H7 (cell line): ENCODE results near the gene SDE2. TPM values are rescaled to one million over a fixed set of nuclear protein-coding genes. Genes with fewer than 3 reads are reported as not detected.
"Not testable (repeated sequence)": the region's sequence is repeated elsewhere in the genome, so short reads cannot be mapped to it uniquely, and the experiment has no call there.

Experiments
- DNase-seq: peaks from one replicate; pipeline ENCODE4 v3.0.0; 2012
- H3K27me3 ChIP-seq: 2 replicates; pipeline ENCODE4 v1.6.0; 2011; ENCODE audit warnings: mild to moderate bottlenecking, low read length; ENCODE audit not compliant: control insufficient read depth, insufficient read depth
- H3K36me3 ChIP-seq: replicated peaks from 2 replicates; pipeline ENCODE4 v1.5.1; 2011; ENCODE audit warnings: low read length; ENCODE audit not compliant: control insufficient read depth, insufficient read depth
- H3K4me3 ChIP-seq: 2 replicates; pipeline ENCODE4 v1.5.1; 2011; ENCODE audit warnings: low read depth, mild to moderate bottlenecking, control low read depth, low read length, moderate library complexity; ENCODE audit not compliant: insufficient read depth
- total RNA-seq: library from RNA; depleted of rRNA; stranded (reverse); fragments of >200 nt; shearing (Covaris generic); gene quantifications from 2 replicates; pipeline ENCODE4 v1.2.3, GENCODE V29; 2014

SDE2 gene
- total RNA-seq, 1 experiment from 2014 or later = 34.4 TPM

DNA sequence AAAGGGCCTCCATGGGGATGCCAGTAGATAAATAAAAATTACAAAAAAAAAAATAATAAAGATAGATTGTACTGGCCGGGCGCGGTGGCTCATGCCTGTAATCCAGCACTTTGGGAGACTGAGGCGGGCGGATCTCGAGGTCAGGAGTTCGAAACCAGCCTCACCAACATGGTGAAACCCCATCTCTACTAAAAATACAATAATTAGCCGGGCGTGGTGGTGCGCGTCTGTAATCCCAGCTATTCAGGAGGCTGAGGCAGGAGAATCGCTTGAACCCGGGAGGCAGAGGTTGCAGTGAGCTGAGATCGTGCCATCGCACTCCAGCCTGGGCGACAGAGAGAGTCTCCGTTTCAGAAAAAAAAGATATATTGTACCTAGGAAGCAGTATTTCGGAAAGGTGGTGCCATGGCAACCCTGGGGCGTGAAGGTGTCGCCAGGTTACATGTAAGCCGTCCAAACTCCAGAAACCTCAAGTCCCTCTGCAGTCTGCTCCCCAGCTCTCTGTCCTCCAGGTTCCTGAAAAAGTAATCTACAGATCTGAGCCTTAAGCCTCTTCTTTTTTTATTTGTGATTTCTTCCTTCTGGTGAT, 1.4 kb upstream of the SDE2 start:
- not testable (repeated sequence) for H3K36me3 ChIP-seq, DNase-seq, H3K27me3 ChIP-seq, H3K4me3 ChIP-seq

DNA sequence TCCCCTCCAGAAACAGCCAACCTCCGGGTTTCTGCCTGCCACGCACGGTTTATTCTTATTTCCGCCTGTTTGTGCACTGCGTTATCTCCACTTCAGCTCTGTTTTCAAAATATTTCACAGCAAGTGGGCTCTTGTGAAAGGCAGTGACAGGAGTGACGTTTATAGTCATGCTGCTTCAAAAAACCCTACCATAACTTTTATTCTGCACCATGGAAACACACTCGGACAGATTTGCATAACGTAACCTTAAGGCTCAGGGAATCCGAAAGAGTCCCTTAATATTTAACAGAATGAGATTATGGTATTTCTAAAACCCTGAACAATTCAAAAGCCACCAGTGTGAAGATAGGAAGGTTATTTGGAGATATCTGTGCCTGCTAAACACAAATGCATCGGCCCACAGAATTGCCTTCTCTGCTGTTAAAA, 782 bp upstream of the SDE2 start:
- Histone ChIP-seq H3K36me3 (no peaks in the 10 kb centered on the region), H3K4me3 (peak overlapping the region; percentile 38), H3K27me3 (no peaks in the 10 kb centered on the region)
- DNase-seq = no peak

DNA sequence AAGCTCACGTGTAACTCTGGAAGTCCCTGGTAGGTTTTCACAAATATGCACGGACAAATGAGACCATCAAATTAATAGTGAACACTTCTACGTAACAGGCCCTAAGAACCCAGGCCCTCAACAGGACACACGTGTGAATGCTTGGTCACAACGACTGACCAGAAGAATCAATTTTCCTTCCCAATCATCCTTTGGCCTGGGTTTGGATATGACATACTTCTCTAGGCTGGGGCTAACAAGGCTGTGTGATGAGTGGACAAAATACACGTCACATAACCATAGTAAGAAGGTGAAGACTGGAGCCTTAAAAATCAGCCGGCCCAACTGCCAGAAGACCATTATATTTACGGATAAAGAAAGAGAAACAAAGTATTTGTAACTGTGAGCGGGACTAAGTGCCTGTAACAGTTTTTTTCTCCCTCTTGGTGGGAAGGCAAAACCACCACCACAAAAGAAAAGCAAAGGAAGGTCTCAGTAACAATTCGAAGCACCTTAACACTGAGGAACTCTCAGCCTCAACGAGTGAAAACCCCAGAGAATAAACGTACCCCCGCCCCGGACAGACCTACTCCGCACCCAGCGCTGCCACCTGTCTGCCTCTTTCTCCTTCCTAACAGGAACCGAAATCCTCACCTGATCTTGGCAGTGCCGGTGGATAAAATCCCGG, 450 bp downstream of the SDE2 start:
- Histone ChIP-seq H3K36me3 (peaks cover under 1% of the 10 kb centered on the region; the same call in 1 of the 2 replicates), H3K4me3 (peak overlapping the region; percentile 71), H3K27me3 (no peaks in the 10 kb centered on the region)
- peak; percentile 36 for DNase-seq

DNA sequence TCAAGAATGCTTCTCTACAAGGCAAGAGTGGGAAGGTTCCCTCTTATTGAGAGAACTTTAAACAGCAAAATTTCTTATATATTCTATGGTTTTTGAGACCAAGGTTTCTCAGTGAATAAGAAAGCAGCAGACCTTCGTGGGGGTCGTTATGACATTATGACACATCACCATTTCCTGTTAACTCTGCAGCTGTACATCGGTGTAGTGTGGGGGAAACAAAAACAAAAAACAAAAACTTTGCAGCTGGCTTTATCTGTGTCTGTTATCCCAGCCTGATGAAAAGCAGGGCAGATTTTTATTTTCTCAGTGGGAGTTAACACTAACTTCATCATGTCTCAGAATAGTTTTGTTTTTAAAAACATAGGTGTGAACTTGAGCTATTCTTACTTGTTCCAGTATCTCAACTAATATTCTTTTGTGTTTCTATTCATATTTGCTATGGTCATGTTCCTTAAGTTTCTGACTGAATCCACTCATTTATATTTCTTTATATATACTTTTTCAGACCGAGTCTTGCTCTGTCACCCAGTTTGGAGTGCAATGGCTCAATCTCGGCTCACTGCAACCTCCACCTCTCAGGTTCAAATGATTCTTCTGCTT, 2.1 kb downstream of the SDE2 start:
- DNase-seq = no peak
- H3K27me3 ChIP-seq = no peaks in the 10 kb centered on the region
- peaks cover 8% of the 10 kb centered on the region for H3K36me3 ChIP-seq
- no peak overlapping the region for H3K4me3 ChIP-seq

DNA sequence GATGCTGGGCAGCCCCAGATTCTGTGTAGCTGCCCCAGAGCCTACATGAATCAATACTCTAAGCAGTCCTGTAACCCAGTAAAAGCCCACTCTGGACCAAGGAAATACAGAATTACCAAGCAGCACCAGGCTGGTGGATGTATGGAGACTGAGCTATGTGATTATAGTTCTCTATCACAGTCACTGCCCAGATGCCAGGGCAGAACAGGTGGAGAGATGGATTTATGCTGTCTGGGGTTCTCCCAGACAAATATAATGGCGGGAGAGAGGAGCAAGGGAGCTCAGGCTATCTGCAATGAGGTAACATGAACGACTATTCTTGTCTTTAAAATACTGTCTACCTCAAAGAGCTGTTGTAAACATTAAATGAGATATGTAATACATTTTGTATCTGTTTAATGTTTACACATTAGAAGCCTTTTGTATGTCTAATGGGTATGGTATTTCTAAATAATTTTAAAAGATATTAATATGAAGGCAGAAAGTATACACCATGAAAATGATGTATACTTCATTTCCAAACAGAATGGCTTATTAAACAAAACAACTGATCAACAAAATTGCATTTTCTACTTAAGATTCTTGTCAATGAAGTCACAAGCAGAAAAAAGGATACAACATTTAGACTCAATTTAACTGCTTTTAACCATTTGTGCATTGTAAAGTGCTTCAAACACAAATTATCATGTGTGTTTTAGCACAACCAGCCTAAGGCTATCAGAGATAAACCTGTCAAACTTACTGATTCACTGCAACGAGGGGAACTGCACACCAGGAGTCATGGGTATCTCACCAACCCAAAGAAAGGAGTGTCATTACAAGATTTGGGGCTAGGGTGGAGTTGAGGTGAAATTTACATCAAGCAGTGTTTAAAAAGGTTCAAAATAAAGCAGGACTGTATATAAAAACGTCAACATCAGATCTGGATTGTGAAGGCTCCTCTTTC, 3.0 kb downstream of the SDE2 start:
- no peak for DNase-seq
- H3K27me3 ChIP-seq = no peaks in the 10 kb centered on the region
- H3K4me3 ChIP-seq = no peak overlapping the region
- peaks cover 12% of the 10 kb centered on the region for H3K36me3 ChIP-seq

DNA sequence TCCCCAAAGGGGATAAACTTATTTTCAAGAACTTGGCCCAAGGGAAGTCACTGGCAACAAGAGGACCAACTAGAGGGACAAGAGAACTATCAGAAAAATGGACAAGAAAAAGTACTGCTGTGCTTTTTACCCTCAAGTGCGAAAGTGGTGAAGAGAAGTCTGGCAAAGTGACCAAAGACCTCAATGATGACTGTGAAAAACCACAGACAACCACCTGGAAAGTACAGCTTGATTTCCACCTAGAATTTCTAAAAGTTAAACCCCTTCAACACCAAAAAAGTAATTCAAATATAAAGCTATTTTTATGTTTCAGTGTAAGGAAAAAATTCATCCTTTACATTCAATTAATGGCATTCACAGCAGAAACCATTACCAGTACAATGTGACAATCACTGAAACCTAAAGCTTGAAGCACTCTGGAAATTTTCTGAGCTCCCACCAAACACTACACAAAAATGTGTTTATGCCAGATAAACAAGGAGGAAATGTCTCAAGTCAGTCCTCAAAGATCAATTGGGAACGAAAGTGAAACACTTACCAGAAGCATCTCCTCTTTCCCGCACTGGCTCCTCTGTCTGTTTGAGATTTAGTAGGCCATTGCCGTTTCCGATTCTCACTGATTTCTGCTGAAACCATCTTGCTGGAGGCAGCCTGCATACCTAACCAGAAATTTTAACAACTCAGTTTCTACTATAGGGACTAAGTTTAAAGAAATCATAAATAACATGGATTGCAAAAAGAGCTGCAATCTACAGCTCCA, 8.3 kb downstream of the SDE2 start:
- H3K4me3 ChIP-seq = no peak overlapping the region
- no peaks in the 10 kb centered on the region for H3K27me3 ChIP-seq
- DNase-seq = no peak
- peaks cover 27% of the 10 kb centered on the region for H3K36me3 ChIP-seq

DNA sequence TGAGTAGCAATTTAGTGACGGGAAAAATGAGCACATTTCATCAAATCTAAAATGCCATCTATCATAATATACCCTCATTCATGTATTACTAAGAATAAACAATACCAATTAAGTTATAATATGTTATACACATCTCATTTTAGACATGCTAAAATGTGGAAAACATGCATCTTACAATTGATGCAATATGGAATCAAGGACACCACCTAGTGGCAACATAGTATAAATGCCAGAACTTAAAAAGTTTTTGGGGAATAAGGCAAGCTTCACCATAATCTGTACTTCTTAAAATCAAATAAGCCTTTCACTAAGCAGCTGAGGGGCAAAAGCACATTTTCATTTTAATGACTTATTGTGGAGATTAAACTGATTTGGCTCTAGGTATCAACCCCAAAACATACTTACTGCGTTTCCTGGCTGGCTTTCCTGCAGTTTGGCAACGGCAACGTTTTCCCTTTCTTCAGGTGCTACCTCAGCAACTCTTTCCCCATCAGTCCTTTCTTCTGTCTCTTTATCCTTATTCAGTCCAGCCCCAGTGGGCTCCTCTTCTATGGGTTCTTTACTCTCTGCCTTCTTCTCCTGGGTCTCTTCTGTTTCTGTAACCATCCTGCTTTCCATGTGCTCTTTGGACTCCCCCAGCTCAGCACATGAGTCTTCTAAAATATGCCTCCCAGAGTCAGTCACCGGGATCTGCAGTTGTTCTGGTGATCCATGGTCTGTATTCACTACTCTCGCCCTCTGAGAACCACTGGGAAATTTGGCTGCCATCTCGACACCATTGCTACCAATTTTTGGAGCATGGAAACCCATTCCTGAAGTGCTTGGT, 11.4 kb downstream of the SDE2 start:
- H3K36me3 ChIP-seq = peaks cover 29% of the 10 kb centered on the region
- peak; percentile 37 for DNase-seq
- no peaks in the 10 kb centered on the region for H3K27me3 ChIP-seq
- H3K4me3 ChIP-seq = no peak overlapping the region

DNA sequence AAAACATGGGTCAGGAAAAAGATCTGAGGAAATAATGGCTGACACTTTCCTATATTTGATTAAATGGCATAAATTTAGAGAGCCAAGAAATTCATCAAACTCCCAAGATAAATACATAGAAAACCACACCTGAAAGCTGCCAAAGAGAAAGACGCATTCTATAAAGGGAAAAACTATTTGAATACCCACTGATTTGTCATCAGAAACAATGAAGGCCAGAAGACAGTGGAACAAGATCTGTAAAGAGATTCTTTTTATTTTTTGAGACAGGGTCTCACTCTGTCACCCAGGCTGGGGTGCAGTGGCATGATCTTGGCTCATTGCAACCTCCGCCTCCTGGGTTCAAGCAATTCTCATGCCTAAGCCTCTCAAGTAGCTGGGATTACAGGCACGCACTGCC, 17.4 kb downstream of the SDE2 start:
- Histone ChIP-seq H3K36me3 (peaks cover 17% of the 10 kb centered on the region), H3K27me3 (no peaks in the 10 kb centered on the region), H3K4me3 (no peak overlapping the region)
- no peak for DNase-seq

DNA sequence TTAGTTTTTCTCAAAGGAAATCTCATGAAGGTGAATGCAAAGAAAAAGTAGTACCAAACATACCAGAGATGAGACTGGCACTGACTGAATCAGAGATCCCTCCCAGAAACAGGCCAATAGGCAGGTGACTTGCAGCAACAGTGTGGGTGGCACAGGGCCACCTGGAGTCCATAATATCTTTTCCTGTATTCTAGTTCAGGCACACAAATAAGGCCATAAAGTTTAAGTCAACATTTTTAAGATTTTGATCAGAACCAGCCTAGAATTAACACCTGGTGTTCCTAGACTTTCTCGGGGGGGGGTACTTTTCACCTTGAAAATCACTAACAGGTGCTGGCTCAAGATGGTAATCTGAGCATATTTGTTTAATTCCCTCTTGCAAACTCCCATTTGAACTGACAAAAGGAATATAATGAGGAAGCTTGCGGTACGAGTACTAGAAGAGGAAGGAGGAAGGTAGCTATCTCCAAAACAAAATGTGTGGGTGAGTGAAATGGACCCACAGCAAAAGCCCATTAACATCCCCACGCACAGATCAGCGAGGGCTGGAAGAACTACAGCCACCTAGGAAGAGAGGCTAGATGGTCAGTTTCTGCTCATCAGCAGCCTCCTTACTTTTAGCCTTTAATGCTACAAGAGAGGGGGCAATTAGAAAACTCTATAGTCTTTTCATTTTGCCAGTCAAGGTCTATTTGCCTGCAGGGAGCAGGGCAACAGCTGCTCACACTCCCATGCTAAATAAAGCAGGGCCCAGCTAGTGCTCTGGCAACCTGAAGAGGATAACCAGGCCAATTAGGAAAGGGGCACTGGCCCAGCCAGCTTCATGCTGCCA, 18.9 kb downstream of the SDE2 start:
- DNase-seq = no peak
- no peak overlapping the region for H3K4me3 ChIP-seq
- H3K36me3 ChIP-seq = peaks cover 14% of the 10 kb centered on the region
- no peaks in the 10 kb centered on the region for H3K27me3 ChIP-seq

DNA sequence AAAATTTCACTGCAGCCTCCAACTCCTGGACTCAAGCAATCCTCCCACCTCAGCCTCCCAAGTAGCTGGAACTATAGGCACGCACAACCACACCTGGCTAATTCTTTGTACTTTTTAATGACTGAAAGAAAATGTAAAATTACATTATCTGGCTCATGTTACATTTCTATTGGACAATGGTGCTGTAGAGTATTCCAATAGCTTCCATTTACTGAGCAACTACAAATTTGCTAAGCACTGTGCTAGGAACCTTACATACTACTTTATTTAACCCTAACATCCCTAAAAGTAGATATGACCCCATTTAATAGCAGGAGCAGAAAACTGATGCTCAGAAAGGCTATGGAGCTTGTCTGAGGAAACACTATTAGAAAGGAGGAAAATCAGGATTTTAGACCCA, 19.7 kb downstream of the SDE2 start:
- Histone ChIP-seq H3K4me3 (no peak overlapping the region), H3K27me3 (no peaks in the 10 kb centered on the region), H3K36me3 (peaks cover 11% of the 10 kb centered on the region)

DNA sequence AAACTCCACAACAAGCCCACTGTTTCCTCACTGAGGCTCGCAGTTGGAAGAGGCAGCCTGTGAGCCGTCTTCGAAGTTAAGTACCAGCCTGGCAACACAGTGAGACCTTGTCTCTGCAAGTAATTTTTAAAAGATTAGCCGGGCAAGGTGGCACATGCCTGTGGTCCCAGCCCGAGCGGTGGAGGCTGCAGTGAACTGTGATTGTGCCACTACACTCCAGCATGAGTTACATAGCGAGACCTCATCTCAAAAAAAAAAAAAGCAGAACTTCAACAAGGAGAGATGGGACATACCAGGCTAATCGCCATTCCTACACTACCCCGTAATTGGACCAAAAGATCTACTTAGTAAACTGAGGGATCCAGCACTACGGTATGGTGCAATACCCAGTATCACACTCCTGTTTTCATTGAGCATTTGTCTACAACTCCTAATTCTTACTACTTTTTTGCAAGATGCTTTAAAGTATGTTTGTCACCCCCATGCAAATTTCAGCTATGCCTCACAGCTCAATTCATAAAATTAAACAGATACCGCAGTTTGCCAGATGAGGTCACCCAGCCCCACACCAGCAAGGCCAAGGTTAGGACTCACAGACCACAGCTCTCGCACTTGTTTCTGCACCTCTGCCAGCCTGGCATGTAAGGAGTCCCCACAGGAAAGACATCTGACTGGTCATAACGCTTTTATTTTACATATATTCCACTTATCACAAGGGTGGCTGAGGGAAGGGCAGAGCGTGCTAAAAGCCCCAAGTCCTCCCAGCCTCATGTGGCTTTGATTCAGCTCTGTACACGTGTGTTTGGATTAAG, 21.0 kb downstream of the SDE2 start:
- Histone ChIP-seq H3K4me3 (no peak overlapping the region), H3K27me3 (no peaks in the 10 kb centered on the region), H3K36me3 (peaks cover 9% of the 10 kb centered on the region)
- no peak for DNase-seq

More for the DNA sequence above, 19.7 kb downstream of the SDE2 start:
- DNase-seq = no peak

DNA sequence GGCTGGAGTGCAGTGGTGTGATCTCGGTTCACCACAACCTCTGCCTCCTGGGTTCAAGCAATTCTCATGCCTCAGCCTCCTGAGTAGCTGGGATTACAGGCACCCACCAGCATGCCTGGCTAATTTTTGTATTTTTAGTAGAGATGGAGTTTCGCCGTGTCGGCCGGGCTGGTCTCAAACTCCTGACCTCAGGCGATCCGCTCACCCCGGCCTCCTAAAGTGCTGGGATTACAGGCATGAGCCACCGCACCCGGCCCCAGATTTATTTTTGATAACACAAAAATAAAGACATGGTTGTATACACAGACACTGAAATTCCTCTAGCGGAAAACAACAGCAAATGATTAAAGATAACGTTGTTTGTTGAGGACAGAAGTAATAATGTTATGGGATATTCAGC, 24.0 kb downstream of the SDE2 start:
- H3K36me3 ChIP-seq, H3K27me3 ChIP-seq, H3K4me3 ChIP-seq, DNase-seq: not testable (repeated sequence)
